MCF 10A (cell line): Measurements from ENCODE around the gene YEATS2. TPM values are rescaled to one million over a fixed set of nuclear protein-coding genes. Genes with fewer than 3 reads are reported as not detected.

Experiments
- Bru-seq: library from RNA; stranded (reverse); fragments of 400-500 nt; gene quantifications from one replicate; lab custom pipeline; 2021; lab: Mats Ljungman, UMichigan
- BruChase-seq, 2 experiments: library from RNA; stranded (reverse); fragments of 400-500 nt; gene quantifications; one replicate each; lab custom pipeline; 2021; lab: Mats Ljungman, UMichigan
- BruUV-seq: library from RNA; stranded (reverse); fragments of 400-500 nt; replicated peaks from 2 replicates; lab custom pipeline; 2021; lab: Mats Ljungman, UMichigan
- CTCF ChIA-PET: fragments of 300-600 bp; sonication (Branson Sonifier 250); formaldehyde crosslinking; extraction: SDS; loops from one replicate; lab custom pipeline; 2021; ENCODE audit warnings: antibody characterized with exemption, inconsistent platforms; lab: Yijun Ruan, JAX
- POLR2A ChIA-PET: fragments of 300-600, 350-650 bp; sonication (Branson Sonifier 250); formaldehyde crosslinking; extraction: SDS; loops from one replicate; lab custom pipeline; 2020; ENCODE audit warnings: antibody characterized with exemption, inconsistent platforms; lab: Yijun Ruan, JAX
- DNase-seq: peaks from one replicate; pipeline ENCODE4 v3.0.0-alpha.2; 2018; ENCODE audit not compliant: unreplicated experiment
- H3K27ac Mint-ChIP-seq: one replicate; pipeline ENCODE4 v1.8.0; 2022; ENCODE audit warnings: mild to moderate bottlenecking, low read depth, mixed read lengths; ENCODE audit not compliant: unreplicated experiment
- H3K27me3 Mint-ChIP-seq: one replicate; pipeline ENCODE4 v1.8.0; 2022; ENCODE audit warnings: mixed read lengths; ENCODE audit not compliant: insufficient read depth, unreplicated experiment
- H3K36me3 Mint-ChIP-seq: one replicate; pipeline ENCODE4 v1.8.0; 2022; ENCODE audit warnings: mild to moderate bottlenecking, moderate library complexity, mixed read lengths; ENCODE audit not compliant: insufficient read depth, unreplicated experiment
- H3K4me1 Mint-ChIP-seq: one replicate; pipeline ENCODE4 v1.8.0; 2022; ENCODE audit warnings: mixed read lengths; ENCODE audit not compliant: insufficient read depth, unreplicated experiment
- H3K4me3 Mint-ChIP-seq: one replicate; pipeline ENCODE4 v1.8.0; 2022; ENCODE audit warnings: mild to moderate bottlenecking, moderate library complexity, mixed read lengths; ENCODE audit not compliant: unreplicated experiment
- H3K9me3 Mint-ChIP-seq: one replicate; pipeline ENCODE4 v1.8.0; 2022; ENCODE audit warnings: mixed read lengths; ENCODE audit not compliant: unreplicated experiment
- CTCF ChIP-seq: fragments of 200-600 bp; IDR thresholded peaks from one replicate; pipeline ENCODE4 v1.8.0; 2022; ENCODE audit warnings: antibody characterized with exemption, mild to moderate bottlenecking; ENCODE audit not compliant: unreplicated experiment
- intact Hi-C: fragments of 100-400 bp; cut with micrococcal nuclease; formaldehyde crosslinking; loops from 2 replicates; pipeline ENCODE4 v1.14.1; 2022
- long read RNA-seq: library from polyadenylated mRNA; stranded (forward); transcript quantifications from one replicate; pipeline ENCODE4 v2.0.0, GENCODE V29; 2022
- total RNA-seq: library from RNA; stranded (reverse); gene quantifications from 2 replicates; pipeline ENCODE4 v1.2.3, GENCODE V29; 2022

YEATS2 gene
- 24.7 and 29.4 TPM in 2 replicates for total RNA-seq
- percentile 79 among the genes with signal in this experiment for Bru-seq, nascent RNA
- BruChase-seq, experiment 1, labeled RNA remaining after a 6-hour chase = percentile 71 among the genes with signal in this experiment
- percentile 76 among the genes with signal in this experiment for BruChase-seq, experiment 2, labeled RNA remaining after a 2-hour chase
- long read RNA-seq, full-length matches to known transcripts = 5 of 16 reads
- long read RNA-seq, partial matches to known transcripts = 7 of 16 reads
- long read RNA-seq, other reads (novel, unspliced or antisense) = 4 of 16 reads

- DNase-seq = peak; percentile 63
- peaks cover 5% of the 10 kb centered on the region for H3K36me3 Mint-ChIP-seq
- H3K27ac Mint-ChIP-seq = peak within 1 kb of the TSS; percentile 87
- H3K4me1 Mint-ChIP-seq = peaks cover 24% of the 10 kb centered on the region
- BruUV-seq = no TSS peak
- no peaks in the 10 kb centered on the region for H3K9me3 Mint-ChIP-seq
- ChIA-PET CTCF (interaction anchor here (1.0 to 1.4 kb wide), 2 partner anchors 9 to 70 kb away, joined by 3 to 4 read pairs; no protein-coding TSS in a partner anchor), POLR2A (interaction anchor here (0.6 to 8.0 kb wide), 17 partner anchors 8 to 1040 kb away, joined by 3 to 98 read pairs (median 4); partner anchors contain the start of gene KLHL24)
- H3K4me3 Mint-ChIP-seq = peak within 1 kb of the TSS; percentile 77
- no peaks in the 10 kb centered on the region for H3K27me3 Mint-ChIP-seq
- no peak for TF ChIP-seq CTCF
- intact Hi-C loops = loop anchor here (1.0 to 5.0 kb wide), 2 partner anchors 61 to 195 kb away; no protein-coding TSS in a partner anchor
These were observed at the start of gene YEATS2 for GRCh38 chr3:183697610-183698317. TSS of gene YEATS2 (plus strand) at chr3:183697797. CDS start at chr3:183715163, 17,366 bp downstream.

GRCh38 chr3:183650554-183650953 is 47.0 kb upstream of the YEATS2 start:
- H3K4me3 Mint-ChIP-seq = no peak overlapping the region
- intact Hi-C loops = no loop called here
- no peaks in the 10 kb centered on the region for H3K4me1 Mint-ChIP-seq
- H3K9me3 Mint-ChIP-seq = peaks cover 14% of the 10 kb centered on the region
- no peaks in the 10 kb centered on the region for H3K27me3 Mint-ChIP-seq
- BruUV-seq = no TSS peak
- ChIA-PET CTCF (interaction anchor here (1.0 kb wide), 1 partner anchor 177 kb away, joined by 3 read pairs; no protein-coding TSS in a partner anchor), POLR2A (interaction anchor here (8.3 kb wide), 1 partner anchor 14 kb away, joined by 56 read pairs; the partner anchor contains the start of gene KLHL24)
- H3K36me3 Mint-ChIP-seq = peaks cover 39% of the 10 kb centered on the region
- no peak for TF ChIP-seq CTCF
- DNase-seq = no peak
- H3K27ac Mint-ChIP-seq = no peak overlapping the region

- ChIA-PET CTCF (interaction anchor here (0.6 to 0.8 kb wide), 2 partner anchors 15 to 775 kb away, joined by 3 to 4 read pairs; no protein-coding TSS in a partner anchor), POLR2A (interaction anchor here (0.6 to 2.0 kb wide), 2 partner anchors 11 to 112 kb away, joined by 3 to 9 read pairs; no protein-coding TSS in a partner anchor)
- BruUV-seq = no TSS peak
- intact Hi-C loops = no loop called here
- Mint-ChIP-seq H3K4me3 (no peak overlapping the region), H3K9me3 (peaks cover 14% of the 10 kb centered on the region), H3K36me3 (peaks cover 48% of the 10 kb centered on the region), H3K27ac (no peak overlapping the region), H3K4me1 (no peaks in the 10 kb centered on the region), H3K27me3 (no peaks in the 10 kb centered on the region)
- TF ChIP-seq CTCF = no peak
- DNase-seq = peak; percentile 22
These were observed 44.2 kb upstream of the YEATS2 start for GRCh38 chr3:183653209-183654064.
